Ishikawa (cell line): ENCODE measurements around the gene CHD1.

Source experiments
- CEBPB ChIP-seq: IDR thresholded peaks from 2 replicates; pipeline ENCODE4 v1.6.1; 2012
- CREB1 ChIP-seq: IDR thresholded peaks from 2 replicates; pipeline ENCODE4 v1.6.1; 2012; ENCODE audit warnings: low read depth
- EGR1 ChIP-seq: IDR thresholded peaks from 2 replicates; pipeline ENCODE4 v1.6.1; 2012
- EP300 ChIP-seq: IDR thresholded peaks from 2 replicates; pipeline ENCODE4 v1.6.1; 2012; ENCODE audit warnings: borderline replicate concordance
- FOXM1 ChIP-seq: IDR thresholded peaks from 2 replicates; pipeline ENCODE4 v1.6.1; 2012; ENCODE audit warnings: low read depth, borderline replicate concordance
- NFIC ChIP-seq: IDR thresholded peaks from 2 replicates; pipeline ENCODE4 v1.6.1; 2012
- RAD21 ChIP-seq: IDR thresholded peaks from 2 replicates; pipeline ENCODE4 v1.6.1; 2012; ENCODE audit warnings: low read depth
- TAF1 ChIP-seq: IDR thresholded peaks from 2 replicates; pipeline ENCODE4 v1.6.1; 2012; ENCODE audit warnings: low read depth, mild to moderate bottlenecking
- TCF12 ChIP-seq: IDR thresholded peaks from 2 replicates; pipeline ENCODE4 v1.6.1; 2012; ENCODE audit warnings: low read depth
- TEAD4 ChIP-seq: IDR thresholded peaks from 2 replicates; pipeline ENCODE4 v1.6.1; 2012
- YY1 ChIP-seq: IDR thresholded peaks from 2 replicates; pipeline ENCODE4 v1.6.1; 2012; ENCODE audit warnings: low read depth
- ZBTB7A ChIP-seq: IDR thresholded peaks from 2 replicates; pipeline ENCODE4 v1.6.1; 2012; ENCODE audit warnings: low read depth
- TF ChIP-seq, protein P1 (sequence below): IDR thresholded peaks from 2 replicates; pipeline ENCODE4 v1.6.1; 2012
- TF ChIP-seq, protein P2 (sequence below): IDR thresholded peaks from 2 replicates; pipeline ENCODE4 v1.6.1; 2012
- TF ChIP-seq, protein P3 (sequence below): IDR thresholded peaks from 2 replicates; pipeline ENCODE4 v1.6.1; 2012; ENCODE audit warnings: low read depth, mild to moderate bottlenecking

Gene CHD1

DNA sequence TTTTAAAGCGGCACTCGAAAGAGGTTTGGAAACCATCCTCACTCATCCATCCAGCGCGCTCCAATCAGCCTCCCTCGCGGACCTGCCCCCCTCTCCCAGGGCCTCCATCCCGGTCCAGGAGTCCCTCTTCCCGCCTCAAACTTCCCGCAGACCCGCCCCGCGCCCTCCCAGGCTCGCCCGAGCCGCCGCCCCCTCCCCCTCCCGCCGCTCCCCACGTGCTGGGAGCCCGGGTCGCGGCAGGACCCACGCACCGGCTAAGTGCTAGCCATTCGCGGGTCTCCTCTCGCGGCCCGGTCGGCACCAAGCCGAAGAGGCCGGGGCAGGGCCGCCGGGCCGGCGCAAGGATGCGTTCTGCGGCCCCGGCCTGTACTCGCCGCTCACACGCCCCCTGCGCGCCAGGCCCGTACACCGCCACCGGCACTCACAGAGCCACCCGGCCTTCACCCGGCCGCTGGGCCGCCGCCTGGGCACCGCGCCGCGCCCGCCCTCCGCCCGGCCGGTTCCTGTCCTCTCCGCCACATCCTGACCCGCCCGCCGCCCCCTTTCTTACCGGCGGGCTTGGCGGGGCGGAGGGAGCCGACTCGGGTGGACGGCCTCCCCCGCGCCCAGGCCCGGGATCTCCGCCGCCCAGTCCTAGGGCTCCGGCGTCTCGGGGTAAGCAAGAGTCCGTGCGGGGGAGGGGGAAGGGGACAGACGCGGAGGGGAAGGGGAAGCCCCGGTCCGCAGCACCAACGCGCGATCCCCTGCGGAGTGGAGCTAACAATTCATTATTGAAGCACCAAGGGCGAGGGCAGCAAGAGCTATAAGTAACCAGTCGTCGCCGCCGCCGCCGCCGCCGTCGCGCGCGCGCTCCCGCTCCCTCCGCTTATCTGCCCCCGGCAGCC, 576 bp downstream of the CHD1 start:
- no peak for TF ChIP-seq RAD21
- peak; percentile 9; the same call in 1 of the 2 replicates for TF ChIP-seq TAF1
- peak; percentile 90 for TF ChIP-seq YY1
- no peak for TF ChIP-seq CREB1
- TF ChIP-seq FOXM1 = no peak
- no peak for TF ChIP-seq CEBPB
- TF ChIP-seq EP300 = no peak
- no peak for TF ChIP-seq TCF12
- no peak for TF ChIP-seq NFIC
- TF ChIP-seq EGR1 = 0 out of 2 replicates have a peak, but pooled peaks have one; percentile 11
- TF ChIP-seq ZBTB7A = peak; percentile 82
- TF ChIP-seq TEAD4 = no peak
- TF ChIP-seq, protein P1, sequence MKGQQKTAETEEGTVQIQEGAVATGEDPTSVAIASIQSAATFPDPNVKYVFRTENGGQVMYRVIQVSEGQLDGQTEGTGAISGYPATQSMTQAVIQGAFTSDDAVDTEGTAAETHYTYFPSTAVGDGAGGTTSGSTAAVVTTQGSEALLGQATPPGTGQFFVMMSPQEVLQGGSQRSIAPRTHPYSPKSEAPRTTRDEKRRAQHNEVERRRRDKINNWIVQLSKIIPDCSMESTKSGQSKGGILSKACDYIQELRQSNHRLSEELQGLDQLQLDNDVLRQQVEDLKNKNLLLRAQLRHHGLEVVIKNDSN = no peak
- TF ChIP-seq, protein P2, sequence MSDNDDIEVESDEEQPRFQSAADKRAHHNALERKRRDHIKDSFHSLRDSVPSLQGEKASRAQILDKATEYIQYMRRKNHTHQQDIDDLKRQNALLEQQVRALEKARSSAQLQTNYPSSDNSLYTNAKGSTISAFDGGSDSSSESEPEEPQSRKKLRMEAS = 0 out of 2 replicates have a peak, but pooled peaks have one; percentile 2

DNA sequence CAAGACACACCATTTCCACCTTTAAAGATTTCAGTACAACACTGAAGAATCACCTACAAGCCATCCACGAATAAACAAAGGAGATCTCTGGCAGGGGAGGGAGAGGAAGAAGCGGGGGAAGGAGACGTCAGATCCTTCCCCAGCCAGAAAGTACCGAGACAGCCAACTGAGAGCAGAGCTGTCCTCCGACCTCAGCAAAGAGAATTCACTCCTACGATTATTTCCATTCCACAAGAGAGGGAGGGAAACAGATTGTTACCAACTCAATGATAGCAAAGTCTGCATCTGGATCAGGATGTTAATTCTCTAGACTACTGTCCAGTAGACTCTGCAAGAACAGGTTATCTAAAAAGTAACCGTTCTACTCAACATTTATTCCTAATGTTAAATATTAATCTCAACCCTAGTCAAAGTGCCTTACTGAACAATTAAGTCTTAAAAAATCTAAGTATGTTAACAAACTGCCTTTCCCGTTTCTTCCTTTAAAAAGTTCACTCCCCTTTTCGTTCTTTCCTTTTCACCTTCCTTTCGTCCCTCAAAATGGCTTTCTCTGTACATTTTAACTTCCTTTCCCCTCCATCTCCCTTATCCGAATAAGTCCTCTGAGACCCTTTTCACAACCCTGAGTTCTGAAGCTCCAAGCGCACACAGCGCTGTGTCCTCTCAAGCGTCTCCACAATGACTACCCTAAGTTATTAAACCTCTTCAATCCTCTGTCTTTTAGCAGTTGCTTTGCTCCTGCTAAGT, 1.4 kb downstream of the CHD1 start:
- TF ChIP-seq RAD21 = no peak
- no peak for TF ChIP-seq ZBTB7A
- no peak for TF ChIP-seq EP300
- TF ChIP-seq, protein P3, sequence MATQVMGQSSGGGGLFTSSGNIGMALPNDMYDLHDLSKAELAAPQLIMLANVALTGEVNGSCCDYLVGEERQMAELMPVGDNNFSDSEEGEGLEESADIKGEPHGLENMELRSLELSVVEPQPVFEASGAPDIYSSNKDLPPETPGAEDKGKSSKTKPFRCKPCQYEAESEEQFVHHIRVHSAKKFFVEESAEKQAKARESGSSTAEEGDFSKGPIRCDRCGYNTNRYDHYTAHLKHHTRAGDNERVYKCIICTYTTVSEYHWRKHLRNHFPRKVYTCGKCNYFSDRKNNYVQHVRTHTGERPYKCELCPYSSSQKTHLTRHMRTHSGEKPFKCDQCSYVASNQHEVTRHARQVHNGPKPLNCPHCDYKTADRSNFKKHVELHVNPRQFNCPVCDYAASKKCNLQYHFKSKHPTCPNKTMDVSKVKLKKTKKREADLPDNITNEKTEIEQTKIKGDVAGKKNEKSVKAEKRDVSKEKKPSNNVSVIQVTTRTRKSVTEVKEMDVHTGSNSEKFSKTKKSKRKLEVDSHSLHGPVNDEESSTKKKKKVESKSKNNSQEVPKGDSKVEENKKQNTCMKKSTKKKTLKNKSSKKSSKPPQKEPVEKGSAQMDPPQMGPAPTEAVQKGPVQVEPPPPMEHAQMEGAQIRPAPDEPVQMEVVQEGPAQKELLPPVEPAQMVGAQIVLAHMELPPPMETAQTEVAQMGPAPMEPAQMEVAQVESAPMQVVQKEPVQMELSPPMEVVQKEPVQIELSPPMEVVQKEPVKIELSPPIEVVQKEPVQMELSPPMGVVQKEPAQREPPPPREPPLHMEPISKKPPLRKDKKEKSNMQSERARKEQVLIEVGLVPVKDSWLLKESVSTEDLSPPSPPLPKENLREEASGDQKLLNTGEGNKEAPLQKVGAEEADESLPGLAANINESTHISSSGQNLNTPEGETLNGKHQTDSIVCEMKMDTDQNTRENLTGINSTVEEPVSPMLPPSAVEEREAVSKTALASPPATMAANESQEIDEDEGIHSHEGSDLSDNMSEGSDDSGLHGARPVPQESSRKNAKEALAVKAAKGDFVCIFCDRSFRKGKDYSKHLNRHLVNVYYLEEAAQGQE = no peak

DNA sequence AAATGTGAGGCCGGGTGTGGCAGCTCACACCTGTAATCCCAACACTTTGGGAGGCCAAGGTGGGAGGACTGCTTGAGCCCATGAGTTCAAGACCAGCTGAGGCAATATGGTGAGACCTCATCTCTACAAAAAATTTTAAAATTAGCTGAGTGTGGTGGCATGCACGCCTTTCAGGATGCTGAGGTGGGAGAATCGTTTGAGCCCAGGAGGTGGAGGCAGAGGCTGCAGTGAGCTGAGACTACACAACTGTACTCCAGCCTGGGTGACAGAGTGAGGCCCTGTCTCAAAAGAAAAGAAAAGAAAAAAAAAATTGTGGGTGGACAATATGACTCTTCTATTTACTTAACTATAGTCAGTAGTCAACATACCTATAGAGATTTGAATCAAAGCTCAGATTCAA, 4.8 kb downstream of the CHD1 start:
- TF ChIP-seq CEBPB = no peak
- TF ChIP-seq RAD21 = no peak
- TF ChIP-seq EP300 = no peak
- TF ChIP-seq CREB1 = no peak
- no peak for TF ChIP-seq ZBTB7A

DNA sequence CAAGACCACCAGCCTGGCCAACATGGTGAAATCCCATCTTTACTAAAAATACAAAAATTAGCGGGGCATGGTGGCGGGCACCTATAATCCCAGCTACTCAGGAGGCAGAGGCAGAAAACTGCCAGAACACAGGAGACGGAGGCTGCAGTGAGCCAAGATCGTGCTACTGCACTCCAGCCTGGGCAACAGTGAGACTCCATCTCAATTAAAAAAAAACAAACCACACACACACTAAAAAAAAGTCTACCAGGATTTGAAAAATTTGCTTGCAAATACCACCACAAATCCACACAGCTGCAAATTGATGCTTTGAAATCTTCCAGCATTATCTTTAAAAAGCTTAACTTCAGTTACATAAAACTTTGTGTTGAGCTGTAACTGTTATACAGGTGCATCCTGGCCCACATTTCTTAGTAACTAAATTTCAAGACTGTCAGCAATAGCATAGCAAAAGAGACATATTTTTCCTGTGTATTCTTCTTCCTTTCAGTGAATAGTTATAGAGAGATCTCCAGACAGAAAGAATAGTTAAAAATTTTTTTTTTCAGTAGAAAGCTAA, 6.8 kb downstream of the CHD1 start:
- TF ChIP-seq, protein P1 = no peak
- TF ChIP-seq YY1 (no peak), TEAD4 (no peak), NFIC (no peak), RAD21 (no peak), TAF1 (no peak)
- TF ChIP-seq, protein P3 = no peak

DNA sequence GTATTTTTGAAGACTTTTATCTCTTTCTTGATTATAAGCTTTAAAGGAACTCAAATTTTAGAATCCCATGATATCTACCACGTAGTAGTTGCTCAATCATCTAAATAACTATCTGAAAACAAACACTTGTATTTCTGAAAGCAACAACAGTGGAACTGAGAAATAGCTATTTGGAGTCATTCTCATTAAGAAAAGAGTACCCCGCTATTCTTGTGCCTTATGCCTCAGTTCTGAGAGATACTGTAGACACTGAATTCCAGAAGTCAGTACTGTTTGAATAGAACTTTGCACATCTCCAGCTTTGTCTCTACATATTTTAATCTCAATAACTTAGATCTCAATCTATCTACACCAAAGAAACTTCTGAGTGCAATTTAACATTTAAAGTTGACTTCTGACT, 11.4 kb downstream of the CHD1 start:
- TF ChIP-seq, protein P1 = no peak
- TF ChIP-seq CEBPB (no peak), TCF12 (no peak), YY1 (no peak), ZBTB7A (no peak), FOXM1 (no peak), RAD21 (no peak), EGR1 (no peak), EP300 (no peak), CREB1 (no peak), TAF1 (no peak), NFIC (no peak), TEAD4 (no peak)
- TF ChIP-seq, protein P2 = no peak
- TF ChIP-seq, protein P3 = no peak
